ENCODE measurements around the gene RAPGEF1.

DNA sequence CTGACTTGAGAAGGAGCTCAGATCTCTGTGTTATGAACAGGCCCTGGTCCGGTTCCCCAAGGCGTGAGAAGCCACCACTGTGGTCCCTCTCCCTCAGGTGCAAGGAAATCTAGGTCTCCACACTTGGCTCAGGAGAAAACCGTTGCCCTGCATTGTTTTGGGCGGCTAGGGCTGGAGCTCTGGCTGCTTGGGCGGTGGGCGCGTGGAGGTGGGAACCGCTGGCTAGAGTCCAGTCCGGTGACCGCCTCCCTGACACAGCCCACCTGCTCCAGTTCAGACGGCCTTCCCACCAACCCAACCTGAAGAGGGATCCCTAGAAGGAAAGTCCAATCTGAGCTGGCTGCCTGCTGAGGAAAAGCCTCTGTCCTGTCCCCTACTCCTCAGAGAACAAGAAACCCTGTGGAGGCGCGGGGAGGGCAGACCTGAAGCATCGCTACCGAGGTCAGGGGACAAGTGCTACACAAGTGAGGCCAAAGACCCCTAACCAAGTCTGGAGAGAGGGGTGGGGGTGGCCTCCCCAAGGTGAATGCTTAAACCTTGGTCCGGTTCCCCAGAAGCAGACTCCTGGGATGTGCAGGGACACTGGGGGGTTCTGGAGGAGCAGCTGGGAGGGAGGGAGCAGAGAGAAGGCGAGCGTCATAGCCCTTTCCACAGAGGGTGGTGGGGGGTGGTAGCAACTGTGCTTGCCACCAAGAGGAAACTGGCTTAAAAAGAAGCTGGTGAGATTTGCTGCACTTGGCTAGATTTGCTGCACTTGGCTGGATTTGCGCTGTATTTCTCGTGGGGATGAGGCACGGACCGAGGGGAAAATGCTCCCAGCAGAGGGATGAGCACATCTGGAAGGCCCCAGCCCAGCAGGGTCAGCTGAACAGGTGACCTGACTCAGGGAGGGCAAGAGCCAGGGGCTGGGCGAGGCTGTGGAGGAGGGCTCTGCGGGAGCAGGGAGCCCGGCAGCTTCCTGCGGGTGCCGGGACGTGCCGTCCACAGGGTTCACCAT, 65.2 kb downstream of the RAPGEF1 start:
- TF ChIP-seq, protein P1, sequence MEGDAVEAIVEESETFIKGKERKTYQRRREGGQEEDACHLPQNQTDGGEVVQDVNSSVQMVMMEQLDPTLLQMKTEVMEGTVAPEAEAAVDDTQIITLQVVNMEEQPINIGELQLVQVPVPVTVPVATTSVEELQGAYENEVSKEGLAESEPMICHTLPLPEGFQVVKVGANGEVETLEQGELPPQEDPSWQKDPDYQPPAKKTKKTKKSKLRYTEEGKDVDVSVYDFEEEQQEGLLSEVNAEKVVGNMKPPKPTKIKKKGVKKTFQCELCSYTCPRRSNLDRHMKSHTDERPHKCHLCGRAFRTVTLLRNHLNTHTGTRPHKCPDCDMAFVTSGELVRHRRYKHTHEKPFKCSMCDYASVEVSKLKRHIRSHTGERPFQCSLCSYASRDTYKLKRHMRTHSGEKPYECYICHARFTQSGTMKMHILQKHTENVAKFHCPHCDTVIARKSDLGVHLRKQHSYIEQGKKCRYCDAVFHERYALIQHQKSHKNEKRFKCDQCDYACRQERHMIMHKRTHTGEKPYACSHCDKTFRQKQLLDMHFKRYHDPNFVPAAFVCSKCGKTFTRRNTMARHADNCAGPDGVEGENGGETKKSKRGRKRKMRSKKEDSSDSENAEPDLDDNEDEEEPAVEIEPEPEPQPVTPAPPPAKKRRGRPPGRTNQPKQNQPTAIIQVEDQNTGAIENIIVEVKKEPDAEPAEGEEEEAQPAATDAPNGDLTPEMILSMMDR (IDR thresholded peaks at IDR 0.05), result no peak
- no peak for TF ChIP-seq EZH2 (IDR thresholded peaks at IDR 0.05)
